Dermis blood vessel endothelial cell (primary cell): Measurements from ENCODE around the gene ARPC5. TPM values are rescaled to one million over a fixed set of nuclear protein-coding genes. Genes with fewer than 3 reads are reported as not detected.
"Not testable (repeated sequence)": the region's sequence is repeated elsewhere in the genome, so short reads cannot be mapped to it uniquely, and the experiment has no call there.

Source experiments
- DNase-seq: peaks from one replicate; pipeline ENCODE4 v3.0.0; 2010
- total RNA-seq: library from RNA; depleted of rRNA; stranded (reverse); fragments of >200 nt; gene quantifications from 2 replicates; pipeline ENCODE4 v1.2.3, GENCODE V29; 2014

Gene ARPC5
- total RNA-seq, 1 donor from 2014 or later = 172 TPM

DNA sequence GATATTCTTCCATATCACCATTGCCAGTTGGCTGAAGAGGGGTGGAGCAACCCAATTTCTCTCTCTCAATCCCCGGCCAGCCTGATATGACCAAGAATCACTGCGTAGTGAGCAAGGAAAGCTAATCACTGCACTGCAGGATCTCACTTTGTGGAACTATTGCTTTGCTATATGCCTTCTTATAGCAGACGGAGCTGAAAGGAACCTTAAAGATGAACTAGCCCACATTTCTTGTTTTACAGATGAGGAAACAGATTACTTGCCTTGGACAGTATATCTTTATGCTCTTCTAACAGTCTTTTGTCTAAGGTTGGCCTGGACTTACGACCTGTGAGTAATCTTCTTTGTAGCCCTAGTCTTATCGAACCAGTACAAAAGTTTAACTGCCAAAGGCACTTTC is 9.9 kb upstream of the ARPC5 start:
- DNase-seq = no peak

DNA sequence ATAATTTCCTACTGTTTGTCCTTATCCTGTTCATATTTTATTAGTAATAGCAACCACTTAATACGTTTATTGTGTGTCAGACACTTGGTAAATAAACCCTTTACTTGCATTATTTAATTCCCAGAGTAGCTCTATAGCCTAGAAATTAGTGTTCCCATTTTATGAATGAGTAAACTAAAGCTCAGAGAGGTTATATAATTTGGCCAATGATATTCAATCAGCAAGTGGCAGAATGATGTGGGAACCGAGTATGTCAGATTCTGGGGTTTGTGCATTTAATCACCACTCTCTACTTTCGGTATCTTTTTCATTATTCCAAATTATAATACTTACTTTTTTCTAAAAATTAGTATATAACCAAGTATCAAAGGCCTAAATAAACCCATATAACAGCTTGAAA is 6.6 kb upstream of the ARPC5 start:
- DNase-seq = no peak

DNA sequence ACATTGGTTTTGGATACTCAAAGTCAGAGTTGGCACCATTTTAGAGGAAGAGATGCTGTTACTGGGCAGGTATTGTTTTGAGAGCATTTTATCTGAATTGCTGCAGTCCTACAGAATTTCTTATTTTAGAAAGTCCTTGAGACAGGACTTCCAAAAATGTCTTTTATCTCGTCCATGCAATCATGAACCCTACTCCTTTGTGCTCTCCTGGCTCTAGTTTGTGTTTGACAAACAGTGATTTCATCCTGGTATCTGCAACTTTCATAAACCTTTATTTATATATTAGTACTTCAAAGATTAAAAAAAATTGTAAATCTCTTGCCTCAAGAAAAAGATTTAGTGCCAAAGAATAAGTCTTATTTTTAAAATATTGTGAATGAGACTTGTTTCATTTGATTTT is 4.6 kb upstream of the ARPC5 start:
- DNase-seq = no peak

DNA sequence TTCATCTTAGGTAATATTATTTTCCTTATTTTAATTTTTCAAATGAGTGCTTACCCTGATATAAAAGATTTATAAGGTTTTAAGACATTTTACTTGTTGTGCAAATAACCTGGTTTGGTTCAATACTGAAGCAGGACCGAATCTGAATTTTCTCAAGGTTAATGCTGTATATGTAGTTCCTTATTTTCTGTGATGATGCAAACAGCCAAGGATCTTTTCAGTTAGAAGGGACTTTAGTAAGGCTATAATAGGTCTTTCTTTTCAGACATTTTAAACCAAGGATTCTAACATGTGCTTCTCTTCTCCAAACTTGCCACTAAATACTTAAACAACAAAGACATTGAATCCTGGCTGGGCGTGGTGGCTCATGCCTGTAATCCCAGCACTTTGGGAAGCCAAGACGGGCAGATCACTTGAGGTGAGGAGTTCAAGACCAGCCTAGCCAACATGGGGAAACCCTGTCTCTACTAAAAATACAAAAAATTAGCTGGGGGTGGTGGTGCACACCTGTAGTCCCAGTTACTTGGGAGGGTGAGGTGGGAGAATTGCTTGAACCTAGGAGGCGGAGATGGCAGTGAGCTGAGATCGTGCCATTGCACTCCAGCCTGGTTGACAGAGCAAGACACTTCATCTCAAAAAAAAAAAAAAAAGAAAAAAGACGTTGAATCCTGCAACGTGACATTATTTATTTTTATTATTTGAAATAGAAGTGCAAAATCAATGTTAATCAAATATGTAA is 3.2 kb upstream of the ARPC5 start:
- DNase-seq = no peak

DNA sequence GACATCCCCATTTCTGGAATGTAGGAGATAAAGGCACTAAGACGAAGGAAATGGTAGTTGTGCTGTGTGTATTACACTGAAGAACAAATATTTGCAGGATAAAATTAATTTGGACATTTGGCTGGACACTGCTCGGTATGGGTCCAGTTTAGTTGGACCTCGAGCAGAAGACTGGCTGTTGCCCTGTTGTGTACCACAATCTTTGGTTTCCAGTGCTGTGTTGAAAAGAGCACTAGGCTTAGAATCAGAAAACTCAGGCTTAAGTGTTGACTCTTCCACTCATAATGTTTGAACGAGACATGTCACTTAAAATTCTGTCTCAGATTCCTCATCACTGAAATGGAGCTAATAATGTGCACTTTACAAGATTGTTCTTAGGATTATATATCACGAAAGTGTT is 1.2 kb upstream of the ARPC5 start:
- DNase-seq = no peak

DNA sequence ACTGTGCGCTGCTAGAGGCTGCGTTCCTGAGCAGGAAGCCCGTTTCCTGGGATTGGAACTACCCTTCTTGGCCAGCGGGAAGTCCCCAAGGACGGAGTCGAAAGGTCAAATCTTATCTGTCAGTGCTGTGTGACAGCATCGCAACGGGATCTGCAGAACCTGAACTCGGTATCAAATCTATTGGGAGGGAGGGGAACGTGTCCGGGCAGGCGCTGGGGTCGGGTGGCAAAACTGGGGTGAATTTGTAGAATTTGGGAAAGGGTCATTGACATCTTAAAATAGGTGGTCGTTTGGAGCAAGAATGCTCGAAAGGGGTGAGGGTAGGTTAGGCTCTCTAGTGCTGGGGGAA is 725 bp upstream of the ARPC5 start:
- no peak for DNase-seq

DNA sequence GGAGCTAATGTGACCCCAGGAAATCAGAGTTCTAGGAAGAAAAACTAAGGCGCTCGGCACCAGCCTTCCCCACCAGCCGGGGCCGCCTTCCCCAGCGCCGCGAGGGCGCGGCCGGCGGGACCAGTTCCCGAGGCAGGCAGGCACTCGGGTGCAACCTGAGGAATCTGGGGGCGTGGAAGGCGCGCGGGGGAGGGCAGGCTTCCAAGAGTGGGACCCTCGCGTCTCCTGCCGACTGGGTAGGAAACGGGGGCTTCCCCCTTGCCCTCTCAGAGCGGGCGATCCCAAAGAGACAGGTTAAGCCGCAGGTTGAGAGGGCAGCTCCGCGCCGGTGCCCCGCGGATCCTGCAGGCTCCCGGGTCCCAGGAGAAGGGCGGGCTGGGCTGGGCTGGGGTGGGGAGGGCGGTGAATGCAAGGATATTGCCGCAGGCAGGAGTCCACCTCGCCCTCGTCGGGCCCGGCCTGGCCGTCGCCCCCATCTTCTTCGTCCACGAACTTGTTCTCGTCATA is 431 bp downstream of the ARPC5 start:
- DNase-seq = peak; percentile 51

DNA sequence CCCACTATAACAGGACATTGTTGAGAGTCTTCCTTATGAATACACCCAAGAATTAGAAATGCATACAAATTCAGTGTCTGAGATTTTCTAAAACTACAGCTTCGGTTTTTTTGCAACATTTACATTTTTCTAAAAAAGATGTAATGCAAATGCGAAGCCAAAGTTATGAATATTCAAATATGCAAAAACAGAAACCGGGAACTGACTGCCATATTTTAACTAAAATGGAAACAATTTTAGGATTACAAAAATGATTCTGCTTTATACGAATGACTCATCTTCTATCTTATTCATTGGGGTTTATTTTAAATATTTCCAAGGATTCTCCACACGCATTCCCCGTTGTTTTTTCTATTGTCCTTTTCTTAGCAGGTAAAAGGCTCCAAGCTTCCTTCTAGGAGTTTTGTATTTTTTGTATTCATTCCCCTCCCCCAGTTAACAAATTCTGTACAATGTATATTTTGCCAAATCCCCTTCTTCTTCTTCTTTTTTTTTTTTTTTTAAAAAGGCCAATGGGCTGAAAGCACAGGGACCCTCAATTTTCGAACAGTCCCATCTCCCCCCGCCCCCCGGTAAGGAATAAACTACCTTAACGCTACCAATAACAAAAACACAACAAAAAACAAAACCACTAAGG is 1.0 kb downstream of the ARPC5 start:
- DNase-seq = no peak

DNA sequence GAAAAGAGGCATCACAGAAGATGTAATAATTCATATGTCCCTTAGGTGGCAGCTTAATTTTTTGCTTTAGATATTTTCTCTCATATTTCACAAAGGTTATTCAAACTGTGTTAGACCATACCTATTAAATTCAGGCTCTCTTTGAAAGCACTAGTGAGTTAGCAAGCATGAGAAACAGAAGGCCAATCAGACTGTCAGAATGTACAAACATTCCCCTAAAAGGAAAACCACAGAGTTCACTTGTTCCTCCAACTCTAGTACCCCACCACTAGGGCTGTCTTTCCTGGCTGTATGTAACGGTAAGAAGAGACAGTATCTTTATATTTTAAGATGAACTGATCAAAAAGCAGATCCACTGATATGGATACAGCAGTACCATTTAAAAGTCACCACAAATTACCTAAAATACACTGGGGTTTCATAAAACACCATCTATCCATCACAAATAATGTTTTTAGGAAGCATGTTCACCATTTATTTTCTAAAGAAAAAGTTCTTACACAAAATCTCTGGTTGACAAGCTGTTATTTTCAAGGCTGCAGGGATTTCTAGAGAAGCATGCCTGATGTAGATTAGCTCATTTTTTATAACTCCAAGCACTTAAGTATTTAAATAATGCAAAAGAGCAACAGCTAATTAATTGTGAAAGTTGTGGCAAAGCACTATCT is 1.8 kb downstream of the ARPC5 start:
- DNase-seq = peak; percentile 88

DNA sequence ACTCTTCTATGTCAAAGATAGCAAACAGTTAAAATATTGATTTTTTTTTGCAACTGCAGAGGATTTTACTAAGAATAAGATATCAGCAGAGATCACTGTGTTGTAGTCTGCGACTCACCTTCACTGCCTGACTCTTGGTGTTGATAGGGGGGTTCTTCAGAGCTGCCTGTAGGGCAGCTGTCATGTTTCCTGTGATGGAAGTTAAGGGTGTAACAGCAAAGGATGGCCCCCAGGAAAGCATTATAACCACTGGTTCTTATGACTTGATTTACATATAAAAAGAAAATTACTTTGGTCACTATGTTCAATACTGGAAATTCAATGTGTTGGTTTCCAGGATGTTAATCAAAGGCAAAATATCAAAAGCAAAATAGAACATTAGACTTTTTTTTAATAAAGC is 2.6 kb downstream of the ARPC5 start:
- DNase-seq = no peak

DNA sequence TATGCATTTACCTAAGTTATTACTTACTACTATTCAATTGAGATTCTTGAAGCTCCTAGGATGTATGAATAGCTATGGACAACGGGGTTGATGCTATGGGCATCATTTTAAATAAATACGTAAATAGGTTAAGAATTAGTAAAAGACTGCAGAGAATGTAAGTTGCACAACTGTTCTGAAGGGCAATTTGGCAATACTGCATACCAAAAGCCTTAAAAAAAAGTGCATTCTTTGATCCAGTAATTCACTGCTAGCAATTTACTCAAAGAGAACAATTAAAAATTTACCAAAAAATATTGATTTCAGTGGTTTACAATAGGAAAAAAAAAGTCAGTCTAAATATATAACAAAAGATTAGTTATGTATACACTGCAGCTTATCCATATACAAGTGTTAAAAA is 3.5 kb downstream of the ARPC5 start:
- no peak for DNase-seq

DNA sequence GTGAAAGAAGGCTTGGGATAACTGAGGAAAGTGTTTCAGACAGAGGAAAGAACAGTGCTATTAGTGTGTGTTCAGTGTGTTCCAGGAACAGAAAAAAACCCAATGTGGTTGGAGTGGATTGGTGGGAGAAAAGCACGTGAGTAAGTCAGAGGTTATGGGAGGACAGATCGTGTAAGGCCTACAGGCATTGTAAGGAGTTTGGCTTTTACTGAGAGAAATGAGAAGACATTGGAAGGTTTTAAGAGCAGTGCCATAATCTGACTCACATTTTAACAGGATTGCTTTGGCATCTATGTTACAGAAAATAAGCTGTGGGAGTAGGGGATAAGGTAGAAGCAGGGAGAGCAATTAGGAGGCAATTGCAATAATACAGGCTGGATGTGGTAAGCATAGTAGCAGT is 4.8 kb downstream of the ARPC5 start:
- DNase-seq = no peak

DNA sequence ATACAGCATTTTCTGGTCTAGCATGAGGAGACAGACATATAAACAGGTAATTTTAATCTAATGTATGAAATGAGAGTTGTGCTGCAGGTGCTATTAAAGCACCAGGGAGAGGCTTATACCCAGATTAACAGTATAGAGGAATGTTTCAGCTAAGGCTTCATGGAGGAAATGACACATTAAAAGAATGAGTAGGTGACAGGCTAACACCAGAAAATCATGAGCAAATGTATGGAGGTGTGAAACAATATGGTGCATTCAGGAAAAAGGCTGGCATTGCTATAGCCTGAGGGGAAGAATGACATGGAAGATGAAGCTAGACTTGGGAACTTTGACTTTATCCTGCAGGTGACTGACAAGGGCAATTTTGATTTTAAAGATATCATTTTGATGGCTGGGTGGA is 7.0 kb downstream of the ARPC5 start:
- no peak for DNase-seq

DNA sequence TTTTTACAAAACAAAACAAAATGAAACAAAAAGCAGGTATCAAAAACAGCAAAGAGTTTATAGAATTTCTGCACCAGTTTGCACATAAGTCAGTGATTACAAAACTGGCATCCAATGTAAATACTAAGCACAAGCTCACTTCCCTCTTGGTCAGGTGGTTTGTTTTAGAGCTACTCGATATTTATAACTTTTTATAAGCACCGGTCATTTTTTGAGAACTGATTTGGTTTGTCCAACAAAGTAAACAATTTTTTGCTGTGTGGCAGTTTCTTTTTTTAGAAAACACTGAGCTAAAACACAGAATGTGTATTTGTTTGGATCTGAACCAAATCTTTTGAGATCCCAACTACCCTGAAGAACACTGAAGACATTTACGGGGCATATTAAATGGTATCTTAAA is 9.3 kb downstream of the ARPC5 start:
- DNase-seq = not testable (repeated sequence)

DNA sequence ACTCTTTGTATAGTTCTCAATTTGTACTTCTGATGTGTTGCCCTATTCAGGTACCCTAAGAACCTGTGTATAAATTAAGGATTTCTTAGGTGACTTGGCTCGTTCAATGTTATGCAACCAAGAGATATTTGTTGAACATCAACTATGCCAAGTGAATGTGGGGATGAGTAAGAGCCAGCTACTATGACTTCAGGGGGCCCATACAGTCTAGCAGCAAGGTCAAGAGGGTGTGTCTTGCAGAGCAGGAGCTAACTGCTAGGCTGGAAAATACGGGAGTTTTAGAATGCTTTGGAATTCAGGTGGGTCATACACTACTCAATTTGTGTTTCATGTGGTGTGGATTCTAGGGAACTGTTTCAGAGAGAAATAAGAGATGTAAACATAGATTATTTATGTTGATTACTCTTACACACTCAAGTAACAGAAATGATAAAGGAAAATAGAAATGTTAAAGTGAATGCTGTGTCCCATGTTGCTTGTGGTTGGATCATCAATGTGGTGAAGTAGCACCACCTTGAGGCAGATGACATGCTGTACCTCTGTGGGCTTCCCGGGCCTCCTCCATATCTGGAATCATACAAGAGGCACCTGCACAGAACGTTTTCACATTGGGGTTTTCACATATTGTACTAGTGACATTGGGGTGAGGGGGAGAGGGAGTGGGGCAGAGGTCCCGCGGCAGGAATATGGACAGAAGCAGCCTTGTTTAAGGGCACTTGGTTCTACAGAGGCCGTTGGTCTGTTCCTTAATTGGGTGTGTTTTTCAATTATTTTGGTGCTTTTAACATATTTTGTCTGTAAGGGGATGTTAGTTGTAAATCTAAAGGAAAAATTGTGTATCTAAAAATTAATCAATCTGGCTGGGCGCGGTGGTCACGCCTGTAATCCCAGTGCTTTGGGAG is 12.4 kb downstream of the ARPC5 start:
- DNase-seq = peak; percentile 72

DNA sequence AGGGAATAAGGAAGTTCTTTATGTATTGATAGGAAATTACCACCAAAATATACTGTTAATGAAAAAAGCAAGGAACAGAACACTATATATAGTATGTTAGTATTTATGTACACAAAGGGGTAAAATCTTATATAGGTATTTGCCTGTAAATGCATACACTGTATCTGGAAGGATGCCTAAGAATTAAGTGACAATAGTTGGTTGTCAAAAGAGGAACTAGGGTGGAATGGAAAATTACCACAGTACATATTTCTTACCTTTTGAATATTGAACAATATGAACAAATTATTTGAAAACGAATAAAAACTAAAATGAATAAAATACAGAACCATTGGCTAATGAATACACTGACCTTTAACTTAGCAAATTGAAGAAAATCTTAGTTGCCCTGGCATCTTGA is 13.6 kb downstream of the ARPC5 start:
- DNase-seq = no peak

DNA sequence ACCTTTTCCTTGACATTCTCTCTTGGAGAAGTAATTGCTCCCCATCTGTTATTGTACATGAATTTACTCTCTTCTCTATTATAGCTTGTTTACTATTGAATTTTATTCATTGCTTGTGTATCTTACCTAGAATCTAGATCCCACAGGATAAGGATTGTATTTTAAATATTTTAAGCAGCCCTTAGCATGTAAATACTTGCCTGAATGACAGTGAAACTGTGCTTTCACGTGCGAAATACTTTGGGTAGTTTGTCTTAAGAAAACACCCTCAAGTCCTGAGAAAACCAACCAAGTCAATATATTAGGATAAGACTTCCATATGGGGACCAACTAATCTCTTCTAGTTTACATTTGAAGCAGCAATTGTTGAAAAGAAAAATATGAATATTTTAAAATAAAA is 15.3 kb downstream of the ARPC5 start:
- DNase-seq = no peak

DNA sequence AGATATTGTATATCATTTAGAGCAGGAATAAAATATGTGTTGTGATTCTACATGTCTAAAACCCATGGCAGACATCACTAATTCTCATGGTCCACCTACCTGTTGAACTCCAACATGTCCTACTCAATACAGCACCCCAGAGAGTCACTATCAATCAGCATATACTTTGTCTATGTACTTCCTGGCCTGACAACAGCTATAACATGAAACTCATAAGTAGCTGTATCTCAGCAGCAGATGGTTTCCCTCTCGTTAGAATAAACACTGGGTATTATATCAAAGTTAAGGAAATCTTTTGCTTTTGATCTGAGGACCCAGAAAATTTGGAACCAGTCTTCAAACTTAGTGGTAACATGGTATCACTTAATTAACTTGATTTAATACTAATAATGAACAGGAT is 15.8 kb downstream of the ARPC5 start:
- no peak for DNase-seq

DNA sequence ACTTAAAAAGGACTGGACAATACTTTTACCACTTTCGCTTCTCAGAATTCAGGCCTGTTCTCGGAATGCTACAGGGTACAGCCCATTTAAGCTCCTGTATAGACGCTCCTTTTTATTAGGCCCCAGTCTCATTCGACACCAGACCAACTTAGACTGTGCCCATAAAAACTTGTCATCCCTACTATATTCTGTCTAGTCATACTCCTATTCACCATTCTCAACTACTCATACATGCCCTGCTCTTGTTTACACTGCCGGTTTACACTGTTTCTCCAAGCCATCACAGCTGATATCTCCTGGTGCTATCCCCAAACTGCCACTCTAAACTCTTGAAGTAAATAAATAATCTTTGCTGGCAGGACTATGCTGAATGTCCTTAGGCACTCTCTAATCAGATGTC is 17.4 kb downstream of the ARPC5 start:
- not testable (repeated sequence) for DNase-seq

DNA sequence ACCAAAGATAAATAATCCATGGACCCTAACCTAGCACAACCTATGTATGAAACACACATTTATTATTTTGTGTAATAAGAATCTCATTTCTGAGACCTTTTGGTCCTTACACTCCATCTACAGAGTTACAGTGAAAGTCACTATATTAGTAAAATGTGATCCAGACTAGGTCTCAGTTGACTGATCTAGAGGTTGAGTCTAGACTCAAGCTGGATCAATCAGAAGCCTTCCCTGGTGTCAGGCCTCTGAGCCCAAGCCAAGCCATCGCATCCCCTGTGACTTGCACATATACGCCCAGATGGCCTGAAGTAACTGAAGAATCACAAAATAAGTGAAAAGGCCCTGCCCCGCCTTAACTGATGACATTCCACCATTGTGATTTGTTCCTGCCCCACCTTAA is 22.6 kb downstream of the ARPC5 start:
- DNase-seq = not testable (repeated sequence)

DNA sequence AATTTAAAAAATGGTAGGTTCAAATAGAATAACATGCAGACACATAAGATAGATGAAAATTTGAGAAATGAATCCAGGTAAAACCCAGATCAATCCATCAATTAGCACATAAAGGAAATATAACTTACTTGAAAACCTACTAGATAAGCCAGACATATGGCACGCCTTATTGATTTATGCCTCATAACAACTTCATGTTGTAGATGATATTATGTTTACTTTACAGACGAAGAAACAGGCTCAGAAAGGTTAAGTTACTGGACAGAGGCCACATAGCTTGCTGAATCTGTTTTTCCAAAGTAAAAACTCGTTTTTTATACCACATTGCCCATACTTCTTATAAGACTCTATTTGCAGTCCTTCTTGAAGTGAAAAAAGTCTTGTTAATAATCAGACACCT is 23.2 kb downstream of the ARPC5 start:
- DNase-seq = no peak

DNA sequence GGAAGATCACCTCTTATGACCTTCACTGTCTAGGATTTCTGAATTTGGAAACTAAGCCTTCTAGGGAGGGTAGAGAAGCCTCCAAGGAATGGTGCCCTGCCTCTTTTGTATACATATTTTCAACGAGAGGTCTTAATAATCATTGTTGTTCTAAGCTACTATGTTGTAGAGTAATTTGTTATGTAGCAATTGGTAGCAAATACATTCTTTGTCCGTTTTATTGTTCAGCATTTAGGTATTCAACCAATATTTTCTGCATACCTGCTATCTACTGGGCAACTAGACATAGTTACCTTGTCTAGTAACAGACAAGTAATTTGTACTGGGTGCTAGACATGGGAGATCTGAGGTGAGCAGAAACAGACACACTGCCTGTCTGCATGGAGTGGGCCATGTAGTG is 24.6 kb downstream of the ARPC5 start:
- DNase-seq = no peak
